Neuronal stem cell (in vitro differentiated cells): ENCODE data around the gene MRPL1.

Experiments
- DNase-seq: peaks from one replicate; pipeline ENCODE4 v3.0.0-alpha.2; 2013; ENCODE audit warnings: low spot score
- H2AFZ ChIP-seq: one replicate; pipeline ENCODE4 v1.6.1; 2013; ENCODE audit warnings: mild to moderate bottlenecking, low read length, inconsistent platforms
- H2AK5ac ChIP-seq: 2 replicates; pipeline ENCODE4 v1.6.1; 2013; ENCODE audit warnings: low read depth, mild to moderate bottlenecking, inconsistent platforms, low read length, moderate library complexity, mixed read lengths
- H2BK120ac ChIP-seq: 2 replicates; pipeline ENCODE4 v1.6.1; 2013; ENCODE audit warnings: low read depth, mild to moderate bottlenecking, inconsistent platforms, low read length, moderate library complexity, mixed read lengths
- H2BK12ac ChIP-seq: one replicate; pipeline ENCODE4 v1.6.1; 2013; ENCODE audit warnings: low read length, inconsistent platforms
- H2BK15ac ChIP-seq: 2 replicates; pipeline ENCODE4 v1.6.1; 2013; ENCODE audit warnings: mild to moderate bottlenecking, low read length, inconsistent platforms, mixed read lengths
- H2BK5ac ChIP-seq: one replicate; pipeline ENCODE4 v1.6.1; 2013; ENCODE audit warnings: inconsistent platforms, mild to moderate bottlenecking, low read length, moderate library complexity
- H3K14ac ChIP-seq: one replicate; pipeline ENCODE4 v1.6.1; 2013; ENCODE audit warnings: low read length, inconsistent platforms
- H3K18ac ChIP-seq: 2 replicates; pipeline ENCODE4 v1.6.1; 2013; ENCODE audit warnings: low read length, inconsistent platforms
- H3K23ac ChIP-seq: 2 replicates; pipeline ENCODE4 v1.6.1; 2013; ENCODE audit warnings: low read depth, mild to moderate bottlenecking, mixed read lengths, low read length, inconsistent platforms; ENCODE audit not compliant: poor library complexity
- H3K27ac ChIP-seq: replicated peaks from 3 replicates; pipeline ENCODE4 v1.5.1; 2013; ENCODE audit warnings: low read length, inconsistent platforms
- H3K27me3 ChIP-seq, 3 experiments: 2 replicates each; pipeline ENCODE4 v1.6.1; 2013; ENCODE audit warnings: low read length in 3 of 3, mild to moderate bottlenecking in 2 of 3, inconsistent platforms in 1 of 3, low read depth in 1 of 3, mixed read lengths in 1 of 3, moderate library complexity in 1 of 3; ENCODE audit not compliant: control insufficient read depth in 3 of 3, insufficient read depth in 3 of 3
- H3K36me3 ChIP-seq, 2 donors: replicated peaks in 1 of 2; 2 replicates each; pipeline ENCODE4 v1.6.1; 2013; ENCODE audit warnings: low read length in 2 of 2; ENCODE audit not compliant: control insufficient read depth in 2 of 2, insufficient read depth in 2 of 2
- H3K4ac ChIP-seq: 2 replicates; pipeline ENCODE4 v1.6.1; 2013; ENCODE audit warnings: inconsistent platforms, mild to moderate bottlenecking, low read length, moderate library complexity
- H3K4me1 ChIP-seq, 2 donors: 1 replicate in 1 of 2; 2 replicates in 1 of 2; pipeline ENCODE4 v1.6.1; 2013; ENCODE audit warnings: low read length in 2 of 2, low read depth in 1 of 2; ENCODE audit not compliant: control insufficient read depth in 2 of 2, insufficient read depth in 1 of 2
- H3K4me2 ChIP-seq: one replicate; pipeline ENCODE4 v1.6.1; 2013; ENCODE audit warnings: mild to moderate bottlenecking, low read length, inconsistent platforms; ENCODE audit not compliant: insufficient read depth, poor library complexity, severe bottlenecking
- H3K4me3 ChIP-seq, 2 donors: 2 replicates each; pipeline ENCODE4 v1.5.1; 2013; ENCODE audit warnings: low read length in 2 of 2, mild to moderate bottlenecking in 2 of 2, inconsistent platforms in 1 of 2, moderate library complexity in 1 of 2
- H3K79me1 ChIP-seq: one replicate; pipeline ENCODE4 v1.6.1; 2013; ENCODE audit warnings: low read depth, mild to moderate bottlenecking, inconsistent platforms, low read length, moderate library complexity
- H3K9ac ChIP-seq: one replicate; pipeline ENCODE4 v1.6.1; 2013; ENCODE audit warnings: mild to moderate bottlenecking, low read depth, low read length, inconsistent platforms; ENCODE audit not compliant: poor library complexity
- H3K9me3 ChIP-seq, 2 donors: replicated peaks in 1 of 2; 2 replicates each; pipeline versions ENCODE3 to v1.6.1; 2013; ENCODE audit warnings: low read length in 2 of 2, mild to moderate bottlenecking in 2 of 2, inconsistent platforms in 1 of 2, low read depth in 1 of 2, mixed read lengths in 1 of 2, moderate library complexity in 1 of 2; ENCODE audit not compliant: control insufficient read depth in 2 of 2, insufficient read depth in 1 of 2
- H4K8ac ChIP-seq: one replicate; pipeline ENCODE4 v1.6.1; 2013; ENCODE audit warnings: low read depth, mild to moderate bottlenecking, inconsistent platforms, low read length, moderate library complexity
- H4K91ac ChIP-seq: one replicate; pipeline ENCODE4 v1.6.1; 2013; ENCODE audit warnings: low read length, low read depth, mild to moderate bottlenecking, inconsistent platforms; ENCODE audit not compliant: poor library complexity
- WGBS, 2 donors: extraction: QIAGEN DNeasy Blood & Tissue Kit; methylation state at CpG; one replicate each; pipeline ENCODE4 v1.1.7; 2013; ENCODE audit warnings: missing lambda C conversion rate in 2 of 2, mixed read lengths in 1 of 2; ENCODE audit not compliant: insufficient read length in 2 of 2, insufficient replicate concordance in 1 of 2; ENCODE audit errors: extremely low coverage in 2 of 2; 5-methylcytosine and 5-hydroxymethylcytosine counted together

Gene MRPL1

GRCh38 chr4:77872723-77873445 is 10.3 kb downstream of the MRPL1 start:
- no peak overlapping the region for H2AK5ac ChIP-seq
- no peak overlapping the region for H3K27ac ChIP-seq
- DNase-seq, result no peak
- H3K14ac ChIP-seq, result no peak overlapping the region
- H3K23ac ChIP-seq, result no peak overlapping the region
- H3K4me1 ChIP-seq, result peaks cover 0 to 2% of the 10 kb centered on the region in 2 donors
- no peak overlapping the region for H2BK5ac ChIP-seq
- no peak overlapping the region for H3K4ac ChIP-seq
- no peak overlapping the region for H2AFZ ChIP-seq
- H2BK120ac ChIP-seq, result no peak overlapping the region
- no peak overlapping the region for H2BK12ac ChIP-seq
- peaks cover 0 to 49% of the 10 kb centered on the region in 2 donors for H3K36me3 ChIP-seq
- no peaks in the 10 kb centered on the region for H3K27me3 ChIP-seq
- no peak overlapping the region for H2BK15ac ChIP-seq
- H3K4me3 ChIP-seq, result no peak overlapping the region
- no peaks in the 10 kb centered on the region for H3K79me1 ChIP-seq
- H4K8ac ChIP-seq, result no peak overlapping the region
- no peak overlapping the region for H3K4me2 ChIP-seq
- no peaks in the 10 kb centered on the region for H3K9me3 ChIP-seq
- no peak overlapping the region for H3K18ac ChIP-seq
- no CpG with 5 or more reads among the region's 7 CpGs for WGBS, 2 donors
- no peak overlapping the region for H4K91ac ChIP-seq
- H3K9ac ChIP-seq, result no peak overlapping the region

- H3K4me3 ChIP-seq, result no peak overlapping the region
- no peak overlapping the region for H2BK15ac ChIP-seq
- H2BK5ac ChIP-seq, result no peak overlapping the region
- H3K4me2 ChIP-seq, result no peak overlapping the region
- H3K79me1 ChIP-seq, result no peaks in the 10 kb centered on the region
- DNase-seq, result no peak
- no peak overlapping the region for H4K8ac ChIP-seq
- no peak overlapping the region for H2AK5ac ChIP-seq
- H3K4ac ChIP-seq, result no peak overlapping the region
- no peak overlapping the region for H3K18ac ChIP-seq
- H3K27ac ChIP-seq, result no peak overlapping the region
- H3K4me1 ChIP-seq, result peaks cover 0 to 2% of the 10 kb centered on the region in 2 donors
- H4K91ac ChIP-seq, result no peak overlapping the region
- H3K14ac ChIP-seq, result no peak overlapping the region
- peaks cover 0 to 57% of the 10 kb centered on the region in 2 donors for H3K36me3 ChIP-seq
- H3K9me3 ChIP-seq, result no peaks in the 10 kb centered on the region
- H2AFZ ChIP-seq, result no peak overlapping the region
- H3K27me3 ChIP-seq, result no peaks in the 10 kb centered on the region
- WGBS, 2 donors, result no CpG with 5 or more reads among the region's 4 CpGs
- no peak overlapping the region for H2BK120ac ChIP-seq
- no peak overlapping the region for H3K23ac ChIP-seq
- no peak overlapping the region for H2BK12ac ChIP-seq
- H3K9ac ChIP-seq, result no peak overlapping the region
Measured at GRCh38 chr4:77877167-77877566, 14.5 kb downstream of the MRPL1 start.

GRCh38 chr4:77877771-77878565 is 15.3 kb downstream of the MRPL1 start:
- no peak overlapping the region for H2AK5ac ChIP-seq
- H3K9me3 ChIP-seq, result no peaks in the 10 kb centered on the region
- no peak overlapping the region for H3K4ac ChIP-seq
- no peaks in the 10 kb centered on the region for H3K27me3 ChIP-seq
- H3K27ac ChIP-seq, result no peak overlapping the region
- H4K91ac ChIP-seq, result no peak overlapping the region
- H3K4me2 ChIP-seq, result no peak overlapping the region
- no peak for DNase-seq
- H2AFZ ChIP-seq, result no peak overlapping the region
- H4K8ac ChIP-seq, result no peak overlapping the region
- WGBS, 2 donors, result no CpG with 5 or more reads among the region's 15 CpGs
- no peak overlapping the region for H3K14ac ChIP-seq
- H3K23ac ChIP-seq, result no peak overlapping the region
- H3K18ac ChIP-seq, result no peak overlapping the region
- H3K4me3 ChIP-seq, result no peak overlapping the region
- H2BK12ac ChIP-seq, result no peak overlapping the region
- no peak overlapping the region for H2BK120ac ChIP-seq
- H2BK15ac ChIP-seq, result no peak overlapping the region
- peaks cover 0 to 55% of the 10 kb centered on the region in 2 donors for H3K36me3 ChIP-seq
- no peak overlapping the region for H2BK5ac ChIP-seq
- no peaks in the 10 kb centered on the region for H3K79me1 ChIP-seq
- no peak overlapping the region for H3K9ac ChIP-seq
- H3K4me1 ChIP-seq, result peaks cover 0 to 2% of the 10 kb centered on the region in 2 donors

GRCh38 chr4:77880784-77881183 is 18.2 kb downstream of the MRPL1 start:
- H3K23ac ChIP-seq, result no peak overlapping the region
- H2AK5ac ChIP-seq, result no peak overlapping the region
- no peak overlapping the region for H2BK12ac ChIP-seq
- no peak overlapping the region for H3K4me2 ChIP-seq
- H3K9ac ChIP-seq, result no peak overlapping the region
- H4K91ac ChIP-seq, result no peak overlapping the region
- H3K27me3 ChIP-seq, result no peaks in the 10 kb centered on the region
- no peak overlapping the region for H3K4ac ChIP-seq
- no peak overlapping the region for H3K4me3 ChIP-seq
- peaks cover 2 to 61% of the 10 kb centered on the region in 2 donors for H3K36me3 ChIP-seq
- H3K79me1 ChIP-seq, result no peaks in the 10 kb centered on the region
- H3K27ac ChIP-seq, result no peak overlapping the region
- no peak overlapping the region for H4K8ac ChIP-seq
- H2BK15ac ChIP-seq, result no peak overlapping the region
- H3K4me1 ChIP-seq, result peaks cover 0 to 2% of the 10 kb centered on the region in 2 donors
- no peak for DNase-seq
- H2AFZ ChIP-seq, result no peak overlapping the region
- H3K18ac ChIP-seq, result no peak overlapping the region
- H3K9me3 ChIP-seq, result no peaks in the 10 kb centered on the region
- no peak overlapping the region for H3K14ac ChIP-seq
- H2BK5ac ChIP-seq, result no peak overlapping the region
- no peak overlapping the region for H2BK120ac ChIP-seq
